Measurements from ENCODE around the gene CYP19A1. TPM values are rescaled to one million over a fixed set of nuclear protein-coding genes. Genes with fewer than 3 reads are reported as not detected.

CYP19A1 gene
- total and polyA plus RNA-seq, 8 donors: 0.09 to 2.5 (median 0.28) TPM; not detected in 1

DNA sequence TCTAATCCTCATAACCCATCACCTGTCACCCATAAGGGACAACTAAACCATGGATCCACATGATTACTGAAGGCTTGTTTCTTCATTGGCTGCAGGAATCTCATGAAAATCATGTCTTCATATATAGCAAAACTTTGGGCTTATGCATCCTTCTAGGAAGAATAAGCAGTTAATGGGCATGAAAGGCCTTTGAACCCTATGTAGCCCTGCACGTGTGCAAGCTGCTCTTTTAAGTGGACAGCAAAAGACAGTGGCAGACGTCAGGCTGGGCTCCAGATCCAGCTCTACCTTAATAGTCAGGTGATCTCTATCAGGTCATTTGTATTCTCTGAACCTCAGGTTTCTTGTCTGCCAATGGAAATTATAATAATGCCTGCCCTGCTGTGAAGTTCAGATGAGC lies 18.9 kb downstream of the CYP19A1 start:
- DNase-seq (no peak), FAIRE-seq (no peak), ATAC-seq (no peak)
- Histone ChIP-seq H3K9me3 (no peaks in the 10 kb centered on the region), H3K27ac (no peak overlapping the region), H3K4me1 (no peaks in the 10 kb centered on the region), H3K36me3 (no peaks in the 10 kb centered on the region), H3K27me3 (no peaks in the 10 kb centered on the region), H3K4me3 (no peak overlapping the region)
- TF ChIP-seq, protein P1, sequence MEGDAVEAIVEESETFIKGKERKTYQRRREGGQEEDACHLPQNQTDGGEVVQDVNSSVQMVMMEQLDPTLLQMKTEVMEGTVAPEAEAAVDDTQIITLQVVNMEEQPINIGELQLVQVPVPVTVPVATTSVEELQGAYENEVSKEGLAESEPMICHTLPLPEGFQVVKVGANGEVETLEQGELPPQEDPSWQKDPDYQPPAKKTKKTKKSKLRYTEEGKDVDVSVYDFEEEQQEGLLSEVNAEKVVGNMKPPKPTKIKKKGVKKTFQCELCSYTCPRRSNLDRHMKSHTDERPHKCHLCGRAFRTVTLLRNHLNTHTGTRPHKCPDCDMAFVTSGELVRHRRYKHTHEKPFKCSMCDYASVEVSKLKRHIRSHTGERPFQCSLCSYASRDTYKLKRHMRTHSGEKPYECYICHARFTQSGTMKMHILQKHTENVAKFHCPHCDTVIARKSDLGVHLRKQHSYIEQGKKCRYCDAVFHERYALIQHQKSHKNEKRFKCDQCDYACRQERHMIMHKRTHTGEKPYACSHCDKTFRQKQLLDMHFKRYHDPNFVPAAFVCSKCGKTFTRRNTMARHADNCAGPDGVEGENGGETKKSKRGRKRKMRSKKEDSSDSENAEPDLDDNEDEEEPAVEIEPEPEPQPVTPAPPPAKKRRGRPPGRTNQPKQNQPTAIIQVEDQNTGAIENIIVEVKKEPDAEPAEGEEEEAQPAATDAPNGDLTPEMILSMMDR (IDR thresholded peaks at IDR 0.05): no peak
- 60 to 62% methylated on average over 2 of the region's 2 CpGs for WGBS, 2 donors
- intact Hi-C loops (cut with DNase I): no loop called here

DNA sequence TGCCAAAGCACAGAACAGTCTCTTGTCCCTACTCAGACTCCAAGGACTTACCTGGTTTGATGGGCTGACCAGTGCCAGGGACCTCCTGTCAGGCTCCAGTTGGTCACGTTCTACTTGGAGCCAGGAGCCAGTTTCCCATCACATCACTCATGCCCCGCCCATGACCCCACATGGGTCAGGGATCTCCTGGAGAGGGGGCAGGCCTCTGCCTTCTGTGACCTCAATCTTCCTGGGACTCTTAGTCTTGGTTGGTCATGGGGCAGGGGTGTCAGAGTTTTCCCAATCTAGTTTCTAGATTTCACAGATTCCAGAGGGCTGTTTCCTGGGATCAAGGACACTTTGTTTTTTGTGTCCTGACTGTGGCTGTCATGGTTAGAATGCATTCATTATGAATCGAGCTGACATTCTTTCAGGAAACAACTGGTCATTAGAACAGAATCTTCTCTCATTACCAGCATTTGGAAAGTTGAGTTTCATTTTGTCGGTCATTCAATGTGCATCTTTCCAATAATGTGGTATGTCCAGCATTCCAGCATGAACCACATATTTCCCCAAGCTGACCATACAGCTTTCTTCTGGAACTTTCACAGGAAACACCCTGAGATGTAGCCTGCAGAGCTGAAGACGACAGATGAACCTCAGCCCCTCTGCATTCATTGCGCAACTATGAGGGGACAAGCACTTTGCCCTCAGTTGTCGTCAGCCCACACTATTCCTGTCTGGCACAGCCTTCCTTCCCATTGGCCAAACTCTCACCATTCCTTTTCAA lies 19.8 kb downstream of the CYP19A1 start:
- DNase-seq (no peak), ATAC-seq (peak in 2 of 4 donors; percentile 14 to 29), FAIRE-seq (no peak)
- Histone ChIP-seq H3K27me3 (no peaks in the 10 kb centered on the region), H3K4me1 (no peaks in the 10 kb centered on the region), H3K4me3 (no peak overlapping the region), H3K27ac (no peak overlapping the region), H3K9me3 (no peaks in the 10 kb centered on the region), H3K36me3 (no peaks in the 10 kb centered on the region)
- intact Hi-C loops (cut with DNase I): no loop called here
- WGBS, 2 donors: 72 to 78% methylated on average over 7 of the region's 7 CpGs
- TF ChIP-seq, protein P1 (IDR thresholded peaks at IDR 0.05): no peak

DNA sequence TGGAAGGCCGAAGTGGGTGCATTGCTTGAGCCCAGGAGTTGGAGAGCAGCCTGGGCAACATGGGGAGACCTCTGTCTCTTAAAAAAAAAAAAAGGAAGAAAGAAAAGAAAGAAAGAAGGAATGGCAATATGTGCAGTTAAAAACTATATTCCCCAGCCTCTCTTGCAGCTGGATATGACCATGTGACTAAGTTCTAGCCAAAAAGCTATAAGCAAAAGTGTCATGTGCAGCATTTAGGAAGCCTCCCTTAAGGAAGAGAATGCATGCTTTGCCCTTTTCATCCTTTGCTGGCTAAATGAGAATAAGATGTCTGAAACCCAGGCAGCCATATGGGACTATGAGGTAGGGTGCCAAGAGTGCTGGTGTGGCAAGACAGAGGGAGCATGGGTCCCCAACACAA lies 21.8 kb downstream of the CYP19A1 start:
- DNase-seq (no peak), FAIRE-seq (no peak), ATAC-seq (no peak)
- Histone ChIP-seq H3K27ac (no peak overlapping the region), H3K9me3 (no peaks in the 10 kb centered on the region), H3K36me3 (no peaks in the 10 kb centered on the region), H3K27me3 (no peaks in the 10 kb centered on the region), H3K4me1 (no peaks in the 10 kb centered on the region), H3K4me3 (no peak overlapping the region)
- 88 to 99% methylated on average over 1 of the region's 1 CpG for WGBS, 2 donors
- intact Hi-C loops (cut with DNase I): no loop called here
- TF ChIP-seq, protein P1 (IDR thresholded peaks at IDR 0.05): no peak

DNA sequence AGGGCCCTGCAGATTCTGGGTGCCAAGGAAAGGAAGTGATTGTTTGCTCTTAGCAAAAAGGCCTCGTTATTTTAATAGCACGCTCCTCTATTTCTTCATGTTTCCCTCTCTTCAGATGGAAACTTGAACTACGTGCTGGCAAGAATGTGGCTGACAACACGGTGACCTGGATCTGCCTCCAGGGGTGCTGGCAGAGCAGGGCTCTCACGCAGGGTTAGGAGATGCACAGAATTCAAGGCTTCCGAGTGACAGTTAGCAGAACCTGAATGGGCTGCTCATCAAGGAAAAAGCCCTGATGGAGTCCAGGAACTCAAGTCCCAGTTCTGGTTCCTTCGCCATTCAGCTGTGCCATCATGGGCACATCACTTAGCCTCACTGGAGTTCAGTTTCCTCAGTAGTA lies 22.7 kb downstream of the CYP19A1 start:
- FAIRE-seq: no peak
- WGBS, 2 donors: 88 to 95% methylated on average over 7 of the region's 7 CpGs
- Histone ChIP-seq H3K4me3 (no peak overlapping the region), H3K27ac (no peak overlapping the region), H3K27me3 (no peaks in the 10 kb centered on the region), H3K4me1 (no peaks in the 10 kb centered on the region), H3K9me3 (no peaks in the 10 kb centered on the region), H3K36me3 (no peaks in the 10 kb centered on the region)
- no peak for DNase-seq
- TF ChIP-seq, protein P1 (IDR thresholded peaks at IDR 0.05): no peak
- intact Hi-C loops (cut with DNase I): no loop called here
- ATAC-seq: no peak
